ENCODE data around the gene ECM1. TPM values are rescaled to one million over a fixed set of nuclear protein-coding genes. Genes with fewer than 3 reads are reported as not detected.
A peak's percentile ranks its signal among the peaks of the same experiment; 100 is the strongest.

ECM1 gene
- total and polyA plus RNA-seq, 2 donors: 0.71 to 4.6 TPM

DNA sequence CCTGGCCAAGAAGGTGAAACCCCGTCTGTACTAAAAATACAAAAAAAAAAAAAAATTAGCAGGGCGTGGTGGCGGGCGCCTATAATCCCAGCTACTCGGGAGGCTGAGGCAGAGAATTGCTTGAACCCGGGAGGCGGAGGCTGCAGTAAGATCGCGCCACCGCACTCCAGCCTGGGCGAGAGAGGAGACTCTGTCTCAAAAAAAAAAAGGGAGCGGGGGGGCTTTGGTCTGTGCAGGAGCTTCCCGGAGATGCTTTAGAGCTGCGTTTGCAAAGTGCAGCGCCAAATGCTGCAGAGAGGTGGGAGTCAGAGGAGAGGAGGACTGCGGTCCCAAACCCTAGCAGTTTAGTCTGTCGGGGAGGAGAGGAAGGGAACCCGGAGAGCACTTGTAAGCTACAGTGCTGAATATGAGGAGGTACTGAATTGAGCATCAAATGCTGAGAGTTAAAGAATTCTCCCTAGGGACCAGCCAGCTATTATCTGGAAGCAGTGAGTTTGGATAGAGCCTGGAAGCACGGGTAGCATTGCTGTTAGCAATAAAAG lies 8.2 kb downstream of the ECM1 start:
- no peaks in the 10 kb centered on the region for H3K9me3 ChIP-seq (ENCODE audit: control insufficient read depth in 2 of 2, insufficient read depth in 1 of 2, low read length in 1 of 2)
- no peaks in the 10 kb centered on the region for H3K36me3 ChIP-seq (ENCODE audit: control insufficient read depth in 2 of 2, insufficient read depth in 2 of 2, low read length in 1 of 2)
- peak in 3 of 9 donors; percentile 8 to 41 (median 12) for DNase-seq (ENCODE audit: low read depth in 6 of 9, low spot score in 9 of 9)
- H3K27me3 ChIP-seq (ENCODE audit: control insufficient read depth in 2 of 2, insufficient read depth in 1 of 2, low read length in 1 of 2): peaks cover 0 to 17% of the 10 kb centered on the region in 2 donors
- H3K4me1 ChIP-seq (ENCODE audit: control insufficient read depth in 2 of 2, insufficient read depth in 2 of 2, low read length in 2 of 2): peaks cover 0 to 29% of the 10 kb centered on the region in 2 donors
- H3K27ac ChIP-seq (ENCODE audit: low read depth in 1 of 2, low read length in 1 of 2): no peak overlapping the region
- 3% methylated on average over 19 of the region's 19 CpGs for WGBS
- peak overlapping the region; percentile 57 for H3K4me3 ChIP-seq (ENCODE audit: low read length in 2 of 2)

DNA sequence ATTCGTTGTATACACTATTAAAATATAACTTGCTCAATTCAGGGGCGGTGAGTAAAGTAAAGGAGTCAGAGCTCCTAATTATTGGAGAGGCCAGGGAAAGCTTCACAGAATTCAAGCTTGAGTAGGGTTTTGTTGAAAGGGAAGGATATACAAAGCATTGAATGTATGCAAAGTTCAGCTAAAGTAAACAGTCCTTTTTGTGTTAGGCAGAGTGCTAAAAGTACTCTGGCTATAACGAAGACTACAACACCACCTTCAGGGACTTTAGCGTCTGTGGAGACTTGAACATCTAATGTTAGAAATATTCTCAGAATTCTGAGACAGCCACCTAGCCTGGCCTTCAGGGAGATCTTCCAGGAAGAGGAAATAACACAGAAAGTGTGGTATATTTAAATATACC lies 8.7 kb downstream of the ECM1 start:
- 69% methylated on average over 4 of the region's 4 CpGs for WGBS
- no peak for DNase-seq (ENCODE audit: low read depth in 6 of 9, low spot score in 9 of 9)
- Histone ChIP-seq H3K9me3 (ENCODE audit: control insufficient read depth in 2 of 2, insufficient read depth in 1 of 2, low read length in 1 of 2) (no peaks in the 10 kb centered on the region), H3K27ac (ENCODE audit: low read depth in 1 of 2, low read length in 1 of 2) (no peak overlapping the region), H3K4me1 (ENCODE audit: control insufficient read depth in 2 of 2, insufficient read depth in 2 of 2, low read length in 2 of 2) (peaks cover 0 to 29% of the 10 kb centered on the region in 2 donors), H3K27me3 (ENCODE audit: control insufficient read depth in 2 of 2, insufficient read depth in 1 of 2, low read length in 1 of 2) (peaks cover 0 to 17% of the 10 kb centered on the region in 2 donors), H3K36me3 (ENCODE audit: control insufficient read depth in 2 of 2, insufficient read depth in 2 of 2, low read length in 1 of 2) (no peaks in the 10 kb centered on the region), H3K4me3 (ENCODE audit: low read length in 2 of 2) (no peak overlapping the region)

DNA sequence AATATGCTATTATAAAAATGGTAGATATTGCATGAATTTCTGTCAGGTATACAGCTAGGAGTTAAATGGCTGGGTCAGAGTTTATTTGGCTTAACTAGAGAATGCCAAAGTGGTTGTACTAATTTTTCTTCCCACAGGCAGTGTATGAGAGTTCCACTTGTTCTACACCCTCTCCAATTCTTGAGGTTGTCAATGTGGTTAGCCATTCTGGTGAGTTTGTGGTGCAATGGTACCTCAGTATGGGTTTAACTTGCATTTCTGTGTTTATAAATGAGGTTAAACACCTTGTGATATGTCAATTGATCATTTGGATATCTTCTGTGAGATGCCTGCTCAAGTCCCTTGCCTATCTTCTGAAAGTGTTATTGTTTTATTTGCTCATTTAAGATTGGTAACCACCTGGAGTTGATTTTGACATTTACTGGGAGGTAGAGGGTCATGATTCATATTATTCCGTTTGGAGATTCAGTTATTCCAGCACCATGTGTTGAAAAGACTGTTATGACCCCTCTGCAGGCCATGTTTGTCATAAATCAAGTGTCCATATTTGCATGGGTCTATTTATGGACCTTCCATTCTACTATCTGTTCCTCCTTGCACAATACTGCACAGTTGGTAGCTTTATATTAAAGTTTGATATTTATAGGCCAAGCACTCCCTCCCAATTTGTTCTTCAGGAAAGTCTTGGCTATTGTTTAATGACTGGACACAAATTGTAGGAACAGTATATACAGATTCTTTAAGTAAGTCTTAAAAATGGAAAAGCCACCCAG lies 13.5 kb downstream of the ECM1 start:
- DNase-seq (ENCODE audit: low read depth in 6 of 9, low spot score in 9 of 9): no peak
- H3K4me1 ChIP-seq (ENCODE audit: control insufficient read depth in 2 of 2, insufficient read depth in 2 of 2, low read length in 2 of 2): peaks cover 0 to 2% of the 10 kb centered on the region in 2 donors
- H3K27ac ChIP-seq (ENCODE audit: low read depth in 1 of 2, low read length in 1 of 2): no peak overlapping the region
- H3K9me3 ChIP-seq (ENCODE audit: control insufficient read depth in 2 of 2, insufficient read depth in 1 of 2, low read length in 1 of 2): no peaks in the 10 kb centered on the region
- H3K27me3 ChIP-seq (ENCODE audit: control insufficient read depth in 2 of 2, insufficient read depth in 1 of 2, low read length in 1 of 2): peaks cover 0 to 3% of the 10 kb centered on the region in 2 donors
- 96% methylated on average over 1 of the region's 1 CpG for WGBS
- no peak overlapping the region for H3K4me3 ChIP-seq (ENCODE audit: low read length in 2 of 2)
- H3K36me3 ChIP-seq (ENCODE audit: control insufficient read depth in 2 of 2, insufficient read depth in 2 of 2, low read length in 1 of 2): no peaks in the 10 kb centered on the region

DNA sequence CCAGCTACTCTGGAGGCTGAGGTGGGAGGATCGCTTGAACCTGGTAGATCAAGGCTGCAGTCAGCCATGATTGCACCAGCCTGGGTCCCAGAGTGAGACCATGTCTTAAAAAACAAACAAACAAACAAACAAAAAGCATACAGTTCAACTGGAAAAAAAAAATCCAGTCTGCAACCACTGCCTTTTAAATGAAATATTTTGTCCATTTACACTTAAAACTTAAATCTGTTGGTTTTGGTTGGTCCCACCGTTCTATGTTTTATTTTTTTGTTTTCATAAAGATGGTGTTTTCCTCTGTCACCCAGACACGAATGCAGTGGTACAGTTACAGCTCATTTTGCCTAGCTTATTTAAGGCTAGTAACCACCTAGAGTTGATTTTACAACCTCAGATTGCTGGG lies 17.4 kb downstream of the ECM1 start:
- H3K4me1 ChIP-seq (ENCODE audit: control insufficient read depth in 2 of 2, insufficient read depth in 2 of 2, low read length in 2 of 2): no peaks in the 10 kb centered on the region
- H3K36me3 ChIP-seq (ENCODE audit: control insufficient read depth in 2 of 2, insufficient read depth in 2 of 2, low read length in 1 of 2): no peaks in the 10 kb centered on the region
- no peaks in the 10 kb centered on the region for H3K27me3 ChIP-seq (ENCODE audit: control insufficient read depth in 2 of 2, insufficient read depth in 1 of 2, low read length in 1 of 2)
- no peak overlapping the region for H3K27ac ChIP-seq (ENCODE audit: low read depth in 1 of 2, low read length in 1 of 2)
- no peaks in the 10 kb centered on the region for H3K9me3 ChIP-seq (ENCODE audit: control insufficient read depth in 2 of 2, insufficient read depth in 1 of 2, low read length in 1 of 2)
- H3K4me3 ChIP-seq (ENCODE audit: low read length in 2 of 2): no peak overlapping the region
- 96% methylated on average over 3 of the region's 3 CpGs for WGBS
- no peak for DNase-seq (ENCODE audit: low read depth in 6 of 9, low spot score in 9 of 9)

DNA sequence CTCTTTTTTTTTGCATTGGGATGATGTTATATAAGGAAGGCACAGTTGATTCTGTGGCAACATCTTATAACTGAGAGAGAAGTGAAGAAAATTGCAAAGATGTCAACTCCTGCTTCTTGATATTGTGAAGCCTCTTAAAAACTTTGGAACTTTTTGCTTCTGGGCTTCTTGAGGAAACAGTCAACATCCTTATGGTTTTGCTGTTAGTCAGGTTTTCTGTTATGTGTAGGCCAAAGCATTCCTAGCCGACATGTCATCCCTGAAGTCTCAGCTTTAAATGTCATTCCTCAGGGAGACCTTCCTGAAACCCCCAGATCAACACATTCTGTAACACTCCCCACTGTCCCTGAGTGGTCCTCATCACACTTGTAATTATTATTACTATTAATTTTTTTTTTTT lies 20.3 kb downstream of the ECM1 start:
- H3K4me3 ChIP-seq (ENCODE audit: low read length in 2 of 2): no peak overlapping the region
- 98% methylated on average over 1 of the region's 1 CpG for WGBS
- no peaks in the 10 kb centered on the region for H3K36me3 ChIP-seq (ENCODE audit: control insufficient read depth in 2 of 2, insufficient read depth in 2 of 2, low read length in 1 of 2)
- H3K9me3 ChIP-seq (ENCODE audit: control insufficient read depth in 2 of 2, insufficient read depth in 1 of 2, low read length in 1 of 2): no peaks in the 10 kb centered on the region
- H3K27me3 ChIP-seq (ENCODE audit: control insufficient read depth in 2 of 2, insufficient read depth in 1 of 2, low read length in 1 of 2): no peaks in the 10 kb centered on the region
- no peak overlapping the region for H3K27ac ChIP-seq (ENCODE audit: low read depth in 1 of 2, low read length in 1 of 2)
- no peak for DNase-seq (ENCODE audit: low read depth in 6 of 9, low spot score in 9 of 9)
- no peaks in the 10 kb centered on the region for H3K4me1 ChIP-seq (ENCODE audit: control insufficient read depth in 2 of 2, insufficient read depth in 2 of 2, low read length in 2 of 2)

DNA sequence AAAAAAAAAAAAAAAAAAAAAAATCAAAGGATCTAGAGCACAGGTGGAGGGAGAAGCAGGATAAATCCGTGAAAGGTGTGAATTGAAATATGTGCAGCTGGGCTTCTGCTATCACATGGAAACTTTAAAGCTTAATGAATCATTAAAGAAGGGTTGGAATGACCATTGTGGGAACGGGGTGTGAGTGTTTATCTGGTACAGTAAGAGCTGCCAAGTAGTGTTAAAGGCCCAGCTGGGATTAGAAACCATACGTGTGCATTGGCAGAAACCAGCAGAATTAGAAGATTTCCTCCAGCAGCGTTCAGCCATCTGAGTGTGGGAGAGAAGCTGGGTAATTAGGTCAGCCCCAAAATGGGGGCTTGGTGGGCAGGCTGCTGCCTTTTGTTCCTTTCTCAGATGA lies 21.1 kb downstream of the ECM1 start:
- Histone ChIP-seq H3K4me1 (ENCODE audit: control insufficient read depth in 2 of 2, insufficient read depth in 2 of 2, low read length in 2 of 2) (no peaks in the 10 kb centered on the region), H3K36me3 (ENCODE audit: control insufficient read depth in 2 of 2, insufficient read depth in 2 of 2, low read length in 1 of 2) (no peaks in the 10 kb centered on the region), H3K9me3 (ENCODE audit: control insufficient read depth in 2 of 2, insufficient read depth in 1 of 2, low read length in 1 of 2) (no peaks in the 10 kb centered on the region), H3K4me3 (ENCODE audit: low read length in 2 of 2) (no peak overlapping the region), H3K27me3 (ENCODE audit: control insufficient read depth in 2 of 2, insufficient read depth in 1 of 2, low read length in 1 of 2) (no peaks in the 10 kb centered on the region), H3K27ac (ENCODE audit: low read depth in 1 of 2, low read length in 1 of 2) (no peak overlapping the region)
- DNase-seq (ENCODE audit: low read depth in 6 of 9, low spot score in 9 of 9): no peak
- 91% methylated on average over 4 of the region's 4 CpGs for WGBS

DNA sequence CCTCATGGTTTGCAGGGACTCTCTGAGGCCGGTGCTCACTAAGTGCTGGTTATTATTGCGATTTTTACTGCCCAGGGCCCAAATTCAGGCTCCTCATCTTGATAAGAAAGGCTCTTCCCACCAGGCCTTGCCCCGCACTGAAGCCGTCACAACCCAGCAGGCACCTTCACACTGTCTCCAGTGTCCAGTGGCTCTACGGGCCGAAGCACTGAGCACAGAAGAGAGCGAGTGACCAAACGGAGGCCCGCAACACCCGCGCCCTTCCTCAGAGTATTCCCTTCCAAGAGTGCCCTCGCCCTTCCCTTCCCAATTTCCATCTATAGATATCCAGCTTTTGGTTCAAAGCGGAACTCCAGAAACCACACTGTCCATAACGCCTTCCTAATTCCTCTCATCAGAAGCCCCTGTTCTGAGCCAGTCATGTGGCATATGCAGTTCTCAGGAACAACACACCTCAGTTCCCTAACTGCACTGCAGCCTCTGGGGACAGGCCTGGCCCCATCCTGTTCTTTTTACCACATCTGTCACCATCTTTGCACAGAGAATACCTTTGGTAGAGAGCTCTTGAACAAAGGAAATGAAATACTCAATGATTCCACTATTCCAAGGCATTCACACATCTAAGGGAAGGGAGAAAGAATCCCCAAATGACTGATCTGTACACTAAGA lies 22.7 kb downstream of the ECM1 start:
- Histone ChIP-seq H3K9me3 (ENCODE audit: control insufficient read depth in 2 of 2, insufficient read depth in 1 of 2, low read length in 1 of 2) (no peaks in the 10 kb centered on the region), H3K27me3 (ENCODE audit: control insufficient read depth in 2 of 2, insufficient read depth in 1 of 2, low read length in 1 of 2) (no peaks in the 10 kb centered on the region), H3K36me3 (ENCODE audit: control insufficient read depth in 2 of 2, insufficient read depth in 2 of 2, low read length in 1 of 2) (no peaks in the 10 kb centered on the region), H3K4me1 (ENCODE audit: control insufficient read depth in 2 of 2, insufficient read depth in 2 of 2, low read length in 2 of 2) (no peaks in the 10 kb centered on the region), H3K4me3 (ENCODE audit: low read length in 2 of 2) (no peak overlapping the region), H3K27ac (ENCODE audit: low read depth in 1 of 2, low read length in 1 of 2) (no peak overlapping the region)
- 98% methylated on average over 14 of the region's 14 CpGs for WGBS
- DNase-seq (ENCODE audit: low read depth in 6 of 9, low spot score in 9 of 9): no peak

DNA sequence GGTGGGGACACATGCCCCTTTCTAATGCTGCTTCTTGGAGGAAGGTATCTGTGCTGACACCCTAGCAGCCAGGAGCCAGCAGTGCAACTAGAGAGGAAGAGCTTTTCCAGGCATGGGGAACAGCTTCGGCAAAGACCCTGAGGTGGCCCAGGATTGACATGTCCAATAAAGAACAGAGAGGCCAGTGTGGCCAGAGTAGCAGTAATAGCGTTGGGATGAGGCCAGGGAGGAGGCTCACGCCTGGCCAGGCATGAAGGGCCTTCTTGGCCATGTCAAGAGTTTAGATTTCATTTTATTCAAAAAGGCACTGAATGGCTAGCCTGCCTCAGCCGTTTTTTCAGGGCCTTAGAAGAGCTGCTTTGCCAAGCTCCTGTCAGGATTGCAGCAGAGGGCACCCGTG lies 25.0 kb downstream of the ECM1 start:
- no peak for DNase-seq (ENCODE audit: low read depth in 6 of 9, low spot score in 9 of 9)
- Histone ChIP-seq H3K36me3 (ENCODE audit: control insufficient read depth in 2 of 2, insufficient read depth in 2 of 2, low read length in 1 of 2) (no peaks in the 10 kb centered on the region), H3K9me3 (ENCODE audit: control insufficient read depth in 2 of 2, insufficient read depth in 1 of 2, low read length in 1 of 2) (no peaks in the 10 kb centered on the region), H3K27me3 (ENCODE audit: control insufficient read depth in 2 of 2, insufficient read depth in 1 of 2, low read length in 1 of 2) (no peaks in the 10 kb centered on the region), H3K27ac (ENCODE audit: low read depth in 1 of 2, low read length in 1 of 2) (no peak overlapping the region), H3K4me3 (ENCODE audit: low read length in 2 of 2) (no peak overlapping the region), H3K4me1 (ENCODE audit: control insufficient read depth in 2 of 2, insufficient read depth in 2 of 2, low read length in 2 of 2) (no peaks in the 10 kb centered on the region)
- WGBS: 81% methylated on average over 5 of the region's 5 CpGs

DNA sequence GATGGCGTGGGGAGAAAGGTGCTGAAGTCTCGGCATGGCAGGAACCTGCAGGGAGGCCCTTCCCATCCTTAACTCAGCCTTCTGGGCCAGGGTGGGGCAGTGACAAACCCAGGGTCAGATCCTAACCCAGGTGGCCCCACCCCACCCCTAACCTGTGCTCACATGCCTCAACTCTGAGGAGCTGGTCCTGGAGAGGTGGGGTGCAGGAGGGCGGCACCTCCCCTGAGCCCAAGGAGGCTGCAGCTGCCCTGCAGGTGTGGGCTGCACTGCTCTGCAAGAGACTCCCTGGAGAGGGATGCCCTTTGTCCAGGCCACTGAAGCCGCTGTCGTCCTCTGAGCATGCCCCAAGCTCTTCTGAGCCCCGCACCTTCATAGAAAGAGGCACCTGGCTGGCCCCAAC lies 26.1 kb downstream of the ECM1 start:
- 97% methylated on average over 6 of the region's 6 CpGs for WGBS
- Histone ChIP-seq H3K9me3 (ENCODE audit: control insufficient read depth in 2 of 2, insufficient read depth in 1 of 2, low read length in 1 of 2) (no peaks in the 10 kb centered on the region), H3K36me3 (ENCODE audit: control insufficient read depth in 2 of 2, insufficient read depth in 2 of 2, low read length in 1 of 2) (no peaks in the 10 kb centered on the region), H3K27me3 (ENCODE audit: control insufficient read depth in 2 of 2, insufficient read depth in 1 of 2, low read length in 1 of 2) (no peaks in the 10 kb centered on the region), H3K4me3 (ENCODE audit: low read length in 2 of 2) (no peak overlapping the region), H3K27ac (ENCODE audit: low read depth in 1 of 2, low read length in 1 of 2) (no peak overlapping the region), H3K4me1 (ENCODE audit: control insufficient read depth in 2 of 2, insufficient read depth in 2 of 2, low read length in 2 of 2) (no peaks in the 10 kb centered on the region)
- no peak for DNase-seq (ENCODE audit: low read depth in 6 of 9, low spot score in 9 of 9)

Data from thymus (tissue), 11 donors.